Naive thymus-derived CD8-positive, alpha-beta T cell (primary cell): ENCODE data around the gene COL23A1. TPM values are rescaled to one million over a fixed set of nuclear protein-coding genes. Genes with fewer than 3 reads are reported as not detected.

ENCODE experiments used
- ATAC-seq, 2 donors: fragments of 150-1000 bp; cut with Tn5 transposase in 1 of 2; sonication (Bioruptor Pico), chemical (Tn5 transposase) in 1 of 2; 1 replicate in 1 of 2; 2 replicates in 1 of 2; pipeline ENCODE4 v1.10.0; 2021; ENCODE audit warnings: mild to moderate bottlenecking in 2 of 2, moderate library complexity in 2 of 2
- POLR2A ChIA-PET: fragments of 350-600 bp; sonication (Branson Sonifier 250); formaldehyde crosslinking; loops from one replicate; lab custom pipeline; 2021; ENCODE audit warnings: antibody characterized with exemption; lab: Charles Lee
- DNase-seq, 10 donors: peaks; one replicate each; pipeline versions ENCODE4 v3.0.0 to v3.0.0-alpha.2; 2020 to 2022
- H3K27ac Mint-ChIP-seq, 10 donors: one replicate each; pipeline ENCODE4 v1.8.0; 2020 to 2022; ENCODE audit warnings: mild to moderate bottlenecking in 10 of 10, mixed read lengths in 10 of 10, moderate library complexity in 4 of 10, inconsistent platforms in 1 of 10
- H3K27me3 Mint-ChIP-seq, 5 donors: one replicate each; pipeline ENCODE4 v1.8.0; 2021 to 2022; ENCODE audit warnings: mixed read lengths in 5 of 5
- H3K36me3 Mint-ChIP-seq, 3 donors: one replicate each; pipeline ENCODE4 v1.8.0; 2020 to 2022; ENCODE audit warnings: mixed read lengths in 3 of 3, mild to moderate bottlenecking in 2 of 3, inconsistent platforms in 1 of 3
- H3K4me1 Mint-ChIP-seq, 4 donors: one replicate each; pipeline ENCODE4 v1.8.0; 2021 to 2022; ENCODE audit warnings: mixed read lengths in 4 of 4
- H3K4me3 Mint-ChIP-seq, 10 donors: one replicate each; pipeline ENCODE4 v1.8.0; 2020 to 2022; ENCODE audit warnings: mild to moderate bottlenecking in 10 of 10, mixed read lengths in 10 of 10, moderate library complexity in 6 of 10, inconsistent platforms in 1 of 10
- H3K9me3 Mint-ChIP-seq, 9 donors: one replicate each; pipeline ENCODE4 v1.8.0; 2020 to 2022; ENCODE audit warnings: mixed read lengths in 9 of 9, mild to moderate bottlenecking in 3 of 9, inconsistent platforms in 1 of 9, moderate library complexity in 1 of 9
- polyA plus RNA-seq, 3 donors: library from polyadenylated mRNA; unstranded; fragments of 300-500 nt; fragmentation: Illumina TruSeq; gene quantifications; one replicate each; pipeline ENCODE4 v1.2.3, GENCODE V29; 2021
- total RNA-seq, 8 experiments: library from RNA in 2 of 8; stranded (reverse) in 2 of 8; gene quantifications; one replicate each; pipeline ENCODE4 v1.2.3 and lab custom pipeline; 2021 to 2026

The COL23A1 gene
- total and polyA plus RNA-seq, 5 experiments from 2014 or later: 0.10 to 0.51 (median 0.16) TPM; not detected in 2

GRCh38 chr5:178524093-178524882 lies 65.9 kb downstream of the COL23A1 start:
- Mint-ChIP-seq H3K36me3 (no peaks in the 10 kb centered on the region), H3K9me3 (peaks cover 0 to 2% (median 0%) of the 10 kb centered on the region in 9 donors), H3K27ac (peak overlapping the region in 1 of 10 donors; percentile 51), H3K4me1 (no peaks in the 10 kb centered on the region), H3K4me3 (no peak overlapping the region), H3K27me3 (peaks cover 0 to 7% (median 6%) of the 10 kb centered on the region in 5 donors)
- ATAC-seq (no peak), DNase-seq (peak in 1 of 10 donors; percentile 50)
- POLR2A ChIA-PET: no interaction called here

- no peaks in the 10 kb centered on the region for H3K4me1 Mint-ChIP-seq
- ATAC-seq: no peak
- H3K27me3 Mint-ChIP-seq: peaks cover 0 to 9% (median 6%) of the 10 kb centered on the region in 5 donors
- H3K4me3 Mint-ChIP-seq: no peak overlapping the region
- peak in 1 of 10 donors; percentile 45 for DNase-seq
- H3K27ac Mint-ChIP-seq: no peak overlapping the region
- peaks cover 0 to 2% (median 0%) of the 10 kb centered on the region in 9 donors for H3K9me3 Mint-ChIP-seq
- no peaks in the 10 kb centered on the region for H3K36me3 Mint-ChIP-seq
- POLR2A ChIA-PET: no interaction called here
Measured at GRCh38 chr5:178522361-178522760, 67.8 kb downstream of the COL23A1 start.

GRCh38 chr5:178520851-178521250 lies 69.3 kb downstream of the COL23A1 start:
- POLR2A ChIA-PET: no interaction called here
- H3K27ac Mint-ChIP-seq: no peak overlapping the region
- DNase-seq (no peak), ATAC-seq (no peak)
- H3K4me3 Mint-ChIP-seq: no peak overlapping the region
- H3K27me3 Mint-ChIP-seq: peaks cover 2 to 20% (median 11%) of the 10 kb centered on the region in 5 donors
- peaks cover 0 to 2% (median 0%) of the 10 kb centered on the region in 9 donors for H3K9me3 Mint-ChIP-seq
- H3K4me1 Mint-ChIP-seq: peaks cover 0 to 2% (median 0%) of the 10 kb centered on the region in 4 donors
- no peaks in the 10 kb centered on the region for H3K36me3 Mint-ChIP-seq

- H3K9me3 Mint-ChIP-seq: peaks cover 0 to 2% (median 0%) of the 10 kb centered on the region in 9 donors
- H3K27ac Mint-ChIP-seq: no peak overlapping the region
- no peak for DNase-seq
- H3K27me3 Mint-ChIP-seq: peaks cover 2 to 27% (median 18%) of the 10 kb centered on the region in 5 donors
- no peak for ATAC-seq
- H3K4me1 Mint-ChIP-seq: peaks cover 0 to 2% (median 0%) of the 10 kb centered on the region in 4 donors
- POLR2A ChIA-PET: no interaction called here
- H3K36me3 Mint-ChIP-seq: no peaks in the 10 kb centered on the region
- no peak overlapping the region for H3K4me3 Mint-ChIP-seq
Measured at GRCh38 chr5:178519804-178520203, 70.4 kb downstream of the COL23A1 start.

- Mint-ChIP-seq H3K4me1 (peaks cover 0 to 2% (median 0%) of the 10 kb centered on the region in 4 donors), H3K36me3 (peaks cover 0 to under 1% (median 0%) of the 10 kb centered on the region in 3 donors), H3K9me3 (peaks cover 0 to 2% (median under 1%) of the 10 kb centered on the region in 9 donors), H3K27me3 (peaks cover 2 to 27% (median 22%) of the 10 kb centered on the region in 5 donors), H3K27ac (no peak overlapping the region), H3K4me3 (no peak overlapping the region)
- POLR2A ChIA-PET: no interaction called here
- no peak for DNase-seq
- ATAC-seq: no peak
Measured at GRCh38 chr5:178519155-178519554, 71.0 kb downstream of the COL23A1 start.

- peaks cover 3 to 37% (median 29%) of the 10 kb centered on the region in 5 donors for H3K27me3 Mint-ChIP-seq
- ATAC-seq (no peak), DNase-seq (no peak)
- H3K9me3 Mint-ChIP-seq: peaks cover 0 to 16% (median 3%) of the 10 kb centered on the region in 9 donors
- POLR2A ChIA-PET: interaction anchor here (0.6 kb wide), 1 partner anchor 84 kb away, joined by 3 read pairs; no protein-coding TSS in a partner anchor
- no peak overlapping the region for H3K4me3 Mint-ChIP-seq
- H3K27ac Mint-ChIP-seq: peak overlapping the region in 2 of 10 donors; percentile 56 to 86
- peaks cover 0 to 4% (median 0%) of the 10 kb centered on the region in 3 donors for H3K36me3 Mint-ChIP-seq
- H3K4me1 Mint-ChIP-seq: peaks cover 0 to 2% (median 0%) of the 10 kb centered on the region in 4 donors
Measured at GRCh38 chr5:178516504-178517235, 73.5 kb downstream of the COL23A1 start.

GRCh38 chr5:178515776-178516503 lies 74.3 kb downstream of the COL23A1 start:
- H3K9me3 Mint-ChIP-seq: peaks cover 0 to 16% (median 3%) of the 10 kb centered on the region in 9 donors
- H3K27ac Mint-ChIP-seq: peak overlapping the region in 2 of 10 donors; percentile 45 to 56
- POLR2A ChIA-PET: interaction anchor here (0.6 kb wide), 1 partner anchor 85 kb away, joined by 3 read pairs; no protein-coding TSS in a partner anchor
- DNase-seq: no peak
- no peak overlapping the region for H3K4me3 Mint-ChIP-seq
- no peak for ATAC-seq
- peaks cover 3 to 37% (median 29%) of the 10 kb centered on the region in 5 donors for H3K27me3 Mint-ChIP-seq
- peaks cover 0 to 4% (median 0%) of the 10 kb centered on the region in 3 donors for H3K36me3 Mint-ChIP-seq
- H3K4me1 Mint-ChIP-seq: peaks cover 0 to 2% (median 0%) of the 10 kb centered on the region in 4 donors

- H3K4me1 Mint-ChIP-seq: peaks cover 0 to 2% (median 0%) of the 10 kb centered on the region in 4 donors
- DNase-seq: no peak
- H3K9me3 Mint-ChIP-seq: peaks cover 0 to 16% (median 3%) of the 10 kb centered on the region in 9 donors
- no peak overlapping the region for H3K27ac Mint-ChIP-seq
- POLR2A ChIA-PET: interaction anchor here (0.7 kb wide), 1 partner anchor 1561 kb away, joined by 3 read pairs; no protein-coding TSS in a partner anchor
- ATAC-seq: no peak
- no peak overlapping the region for H3K4me3 Mint-ChIP-seq
- H3K36me3 Mint-ChIP-seq: peaks cover 0 to 4% (median 0%) of the 10 kb centered on the region in 3 donors
- H3K27me3 Mint-ChIP-seq: peaks cover 3 to 37% (median 28%) of the 10 kb centered on the region in 5 donors
Measured at GRCh38 chr5:178514851-178515418, 75.3 kb downstream of the COL23A1 start.

GRCh38 chr5:178511172-178511571 lies 79.0 kb downstream of the COL23A1 start:
- H3K27me3 Mint-ChIP-seq: peaks cover 1 to 29% (median 17%) of the 10 kb centered on the region in 5 donors
- no peak overlapping the region for H3K4me3 Mint-ChIP-seq
- peaks cover 0 to 22% (median 4%) of the 10 kb centered on the region in 9 donors for H3K9me3 Mint-ChIP-seq
- ATAC-seq (no peak), DNase-seq (no peak)
- peaks cover 0 to 4% (median 0%) of the 10 kb centered on the region in 3 donors for H3K36me3 Mint-ChIP-seq
- H3K27ac Mint-ChIP-seq: no peak overlapping the region
- H3K4me1 Mint-ChIP-seq: peaks cover 0 to 2% (median 0%) of the 10 kb centered on the region in 4 donors
- POLR2A ChIA-PET: no interaction called here

- ATAC-seq: no peak
- Mint-ChIP-seq H3K9me3 (peaks cover 0 to 22% (median 4%) of the 10 kb centered on the region in 9 donors), H3K4me3 (no peak overlapping the region), H3K27ac (no peak overlapping the region), H3K4me1 (no peaks in the 10 kb centered on the region), H3K36me3 (peaks cover 0 to 4% (median 0%) of the 10 kb centered on the region in 3 donors), H3K27me3 (peaks cover 1 to 19% (median 8%) of the 10 kb centered on the region in 5 donors)
- POLR2A ChIA-PET: no interaction called here
- no peak for DNase-seq
Measured at GRCh38 chr5:178509491-178510057, 80.6 kb downstream of the COL23A1 start.

GRCh38 chr5:178507151-178507932 lies 82.9 kb downstream of the COL23A1 start:
- H3K27me3 Mint-ChIP-seq: peaks cover 0 to 6% (median 1%) of the 10 kb centered on the region in 5 donors
- H3K4me1 Mint-ChIP-seq: peaks cover 0 to 1% (median 0%) of the 10 kb centered on the region in 4 donors
- H3K9me3 Mint-ChIP-seq: peaks cover 0 to 14% (median 0%) of the 10 kb centered on the region in 9 donors
- no peak for DNase-seq
- no peak overlapping the region for H3K4me3 Mint-ChIP-seq
- POLR2A ChIA-PET: no interaction called here
- no peaks in the 10 kb centered on the region for H3K36me3 Mint-ChIP-seq
- ATAC-seq: no peak
- H3K27ac Mint-ChIP-seq: peak overlapping the region in 1 of 10 donors; percentile 4
